Endothelial cell of umbilical vein (primary cell): Measurements from ENCODE around the gene SGK1. TPM values are rescaled to one million over a fixed set of nuclear protein-coding genes. Genes with fewer than 3 reads are reported as not detected.

ENCODE experiments used
- BruUV-seq: library from RNA; stranded (reverse); fragments of 400-500 nt; replicated peaks from 2 replicates; lab custom pipeline; 2021; lab: Mats Ljungman, UMichigan
- CTCF ChIA-PET: fragments of 300-600, 350-600 bp; sonication (Branson Sonifier 250); formaldehyde crosslinking; loops from one replicate; lab custom pipeline; 2021; ENCODE audit warnings: antibody characterized with exemption, inconsistent platforms; lab: Charles Lee
- POLR2A ChIA-PET: fragments of 300-600, 350-600 bp; sonication (Branson Sonifier 250); formaldehyde crosslinking; loops from one replicate; lab custom pipeline; 2021; ENCODE audit warnings: antibody characterized with exemption, inconsistent platforms; lab: Charles Lee
- DNase-seq: peaks from one replicate; pipeline ENCODE4 v3.0.0-alpha.2; 2011; ENCODE audit warnings: low read depth, low spot score
- FAIRE-seq: peaks from 2 replicates; lab custom pipeline; 2011; peaks lifted over from hg19 to GRCh38; lab: Jason Lieb, UNC
- H2AFZ ChIP-seq: 2 replicates; pipeline ENCODE4 v1.6.0; 2012; ENCODE audit warnings: low read depth, low read length, control low read depth, inconsistent platforms
- H3K27ac ChIP-seq: 2 replicates; pipeline ENCODE4 v1.5.1; 2011; ENCODE audit warnings: low read depth, mild to moderate bottlenecking, control low read depth, low read length, moderate library complexity; ENCODE audit not compliant: insufficient read depth
- H3K27me3 ChIP-seq, 2 experiments: 2 replicates each; pipeline versions ENCODE4 v1.6.0 to v1.6.1; 2011; ENCODE audit warnings: low read length in 2 of 2, mixed read lengths in 1 of 2; ENCODE audit not compliant: control insufficient read depth in 2 of 2, insufficient read depth in 2 of 2
- H3K36me3 ChIP-seq, 2 experiments: 2 replicates in 1 of 2; 3 replicates in 1 of 2; pipeline ENCODE4 v1.5.1; 2011; ENCODE audit warnings: low read length in 2 of 2, mild to moderate bottlenecking in 1 of 2, moderate library complexity in 1 of 2; ENCODE audit not compliant: control insufficient read depth in 2 of 2, insufficient read depth in 2 of 2; ENCODE audit errors: extremely low read depth in 1 of 2
- H3K4me1 ChIP-seq: 3 replicates; pipeline ENCODE4 v1.5.1; 2011; ENCODE audit warnings: mild to moderate bottlenecking, low read length; ENCODE audit not compliant: control insufficient read depth, insufficient read depth; ENCODE audit errors: extremely low read depth
- H3K4me2 ChIP-seq: 2 replicates; pipeline ENCODE4 v1.6.1; 2011; ENCODE audit warnings: low read length, control low read depth, mixed read lengths; ENCODE audit not compliant: insufficient read depth
- H3K4me3 ChIP-seq, 3 experiments: fragments of 200-600 bp in 1 of 3; sonication (generic), shearing (Covaris generic) in 1 of 3; replicated peaks in 1 of 3; 2 replicates each; pipeline ENCODE4 v1.5.1; 2011 to 2016; ENCODE audit warnings: control low read depth in 3 of 3, low read length in 3 of 3, mild to moderate bottlenecking in 2 of 3, inconsistent platforms in 1 of 3, low read depth in 1 of 3, moderate library complexity in 1 of 3; ENCODE audit not compliant: insufficient read depth in 1 of 3
- H3K79me2 ChIP-seq: 2 replicates; pipeline ENCODE4 v1.6.0; 2012; ENCODE audit warnings: low read length, inconsistent platforms; ENCODE audit not compliant: control insufficient read depth, insufficient read depth
- H3K9ac ChIP-seq: replicated peaks from 2 replicates; pipeline ENCODE3; 2011; ENCODE audit warnings: low read length, control low read depth; ENCODE audit not compliant: insufficient read depth; ENCODE audit errors: extremely low read depth
- H3K9me1 ChIP-seq: replicated peaks from 3 replicates; pipeline ENCODE4 v1.6.0; 2011; ENCODE audit warnings: mild to moderate bottlenecking, low read length; ENCODE audit not compliant: control insufficient read depth, insufficient read depth; ENCODE audit errors: extremely low read depth
- H3K9me3 ChIP-seq: replicated peaks from 2 replicates; pipeline ENCODE4 v1.5.1; 2012; ENCODE audit warnings: low read length, inconsistent platforms; ENCODE audit not compliant: control insufficient read depth, insufficient read depth
- H4K20me1 ChIP-seq: replicated peaks from 2 replicates; pipeline ENCODE3; 2011; ENCODE audit warnings: mild to moderate bottlenecking, low read length; ENCODE audit not compliant: control insufficient read depth, insufficient read depth; ENCODE audit errors: extremely low read depth
- EZH2 ChIP-seq: IDR thresholded peaks from 2 replicates; pipeline ENCODE4 v1.6.1; 2012; ENCODE audit warnings: borderline replicate concordance, low read depth, mild to moderate bottlenecking, moderate library complexity, low read length, inconsistent platforms; ENCODE audit not compliant: severe bottlenecking
- FOS ChIP-seq: IDR thresholded peaks from 2 replicates; pipeline ENCODE4 v1.6.1; 2011; ENCODE audit warnings: mild to moderate bottlenecking, low read length, moderate library complexity, borderline replicate concordance; ENCODE audit not compliant: insufficient read depth
- POLR2A ChIP-seq: IDR thresholded peaks from 2 replicates; pipeline ENCODE4 v1.6.1; 2012; ENCODE audit warnings: low read depth, mild to moderate bottlenecking, control low read depth, low read length
- dilution Hi-C: fragments of 300-500 bp; cut with MboI; formaldehyde crosslinking; loops from one replicate; pipeline ENCODE4 v1.15.0; 2019; ENCODE audit warnings: low sequenced_read_pairs; ENCODE audit not compliant: extremely low pct_ligation_motif_present
- intact Hi-C: fragments of 100-400 bp; cut with micrococcal nuclease; formaldehyde crosslinking; loops from one replicate; pipeline ENCODE4 v1.10.0; 2022
- polyA plus RNA-seq, 4 experiments: library from polyadenylated mRNA; depleted of rRNA in 3 of 4; stranded (reverse) in 3 of 4; unstranded in 1 of 4; fragments of >200 nt; gene quantifications; 2 replicates each; pipeline versions ENCODE4 v1.2.1 to v1.2.3, GENCODE V29; 2011 to 2012; ENCODE audit warnings: missing spikeins in 1 of 4
- total RNA-seq: library from RNA; stranded (reverse); gene quantifications from 2 replicates; pipeline ENCODE4 v1.2.3, GENCODE V29; 2021
- TF ChIP-seq, protein P1 (sequence below): IDR thresholded peaks from 2 replicates; pipeline ENCODE4 v1.6.1; 2011; ENCODE audit not compliant: insufficient read depth, insufficient read length
- TF ChIP-seq, protein P2 (sequence below), 2 donors: IDR thresholded peaks; 1 replicate in 1 of 2; 2 replicates in 1 of 2; pipeline ENCODE4 v1.5.1; 2011; ENCODE audit warnings: low read length in 2 of 2, mild to moderate bottlenecking in 2 of 2, moderate library complexity in 2 of 2, control low read depth in 1 of 2, inconsistent platforms in 1 of 2, low read depth in 1 of 2; ENCODE audit not compliant: insufficient read depth in 1 of 2; ENCODE audit errors: extremely low read depth in 1 of 2

SGK1 gene
- total and polyA plus RNA-seq, 2 donors (not counting 3 experiments of a cell fraction or from before 2014, with no cell fraction given) = 121 to 128 TPM

DNA sequence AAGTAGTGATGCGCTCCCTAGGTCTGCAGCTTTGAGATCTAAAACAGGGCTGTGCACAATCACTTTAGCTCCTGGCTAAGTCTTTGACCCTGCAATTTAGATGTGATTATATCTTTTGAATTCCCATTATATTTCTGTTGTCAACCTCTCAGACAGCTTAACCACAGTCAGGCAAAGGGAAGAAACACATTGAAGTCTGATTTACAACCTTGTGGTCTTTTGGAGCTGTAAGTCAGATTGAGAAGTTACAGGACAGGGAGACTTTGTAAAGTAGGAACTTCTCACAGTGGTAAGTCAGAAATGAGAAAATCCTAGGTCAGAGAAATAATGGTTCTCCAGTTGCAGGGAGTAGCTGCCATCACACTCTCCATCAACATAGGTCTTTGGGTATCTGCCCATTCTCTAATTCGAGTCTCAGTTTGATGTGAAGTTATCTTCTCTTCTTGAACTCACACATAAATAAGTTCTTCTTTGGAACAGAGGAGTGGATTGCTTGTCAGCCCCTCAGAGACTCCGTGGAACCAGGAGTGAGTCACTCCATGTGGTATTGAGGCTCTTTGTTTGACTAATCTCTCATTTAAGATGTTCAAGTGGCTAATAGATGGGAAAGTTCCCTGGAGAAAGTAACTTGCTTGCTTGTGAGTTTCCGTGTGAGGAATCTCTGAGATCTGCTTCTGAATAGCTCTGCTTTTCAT is 35.0 kb upstream of the SGK1 start:
- H3K79me2 ChIP-seq = no peaks in the 10 kb centered on the region
- no peaks in the 10 kb centered on the region for H4K20me1 ChIP-seq
- no peaks in the 10 kb centered on the region for H3K27me3 ChIP-seq
- H3K27ac ChIP-seq = no peak overlapping the region
- no peak overlapping the region for H3K4me3 ChIP-seq
- H3K9ac ChIP-seq = no peak overlapping the region
- TF ChIP-seq EZH2 = no peak
- TF ChIP-seq POLR2A = no peak
- TF ChIP-seq, protein P1, sequence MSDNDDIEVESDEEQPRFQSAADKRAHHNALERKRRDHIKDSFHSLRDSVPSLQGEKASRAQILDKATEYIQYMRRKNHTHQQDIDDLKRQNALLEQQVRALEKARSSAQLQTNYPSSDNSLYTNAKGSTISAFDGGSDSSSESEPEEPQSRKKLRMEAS = no peak
- TF ChIP-seq, protein P2, sequence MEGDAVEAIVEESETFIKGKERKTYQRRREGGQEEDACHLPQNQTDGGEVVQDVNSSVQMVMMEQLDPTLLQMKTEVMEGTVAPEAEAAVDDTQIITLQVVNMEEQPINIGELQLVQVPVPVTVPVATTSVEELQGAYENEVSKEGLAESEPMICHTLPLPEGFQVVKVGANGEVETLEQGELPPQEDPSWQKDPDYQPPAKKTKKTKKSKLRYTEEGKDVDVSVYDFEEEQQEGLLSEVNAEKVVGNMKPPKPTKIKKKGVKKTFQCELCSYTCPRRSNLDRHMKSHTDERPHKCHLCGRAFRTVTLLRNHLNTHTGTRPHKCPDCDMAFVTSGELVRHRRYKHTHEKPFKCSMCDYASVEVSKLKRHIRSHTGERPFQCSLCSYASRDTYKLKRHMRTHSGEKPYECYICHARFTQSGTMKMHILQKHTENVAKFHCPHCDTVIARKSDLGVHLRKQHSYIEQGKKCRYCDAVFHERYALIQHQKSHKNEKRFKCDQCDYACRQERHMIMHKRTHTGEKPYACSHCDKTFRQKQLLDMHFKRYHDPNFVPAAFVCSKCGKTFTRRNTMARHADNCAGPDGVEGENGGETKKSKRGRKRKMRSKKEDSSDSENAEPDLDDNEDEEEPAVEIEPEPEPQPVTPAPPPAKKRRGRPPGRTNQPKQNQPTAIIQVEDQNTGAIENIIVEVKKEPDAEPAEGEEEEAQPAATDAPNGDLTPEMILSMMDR (IDR thresholded peaks at IDR 0.05; ENCODE audit: extremely low read depth in 1 of 2, insufficient read depth in 1 of 2, low read depth in 1 of 2, low read length in 2 of 2) = no peak
- peak; percentile 41 for TF ChIP-seq FOS
- DNase-seq (no peak), FAIRE-seq (no peak)
- H3K4me1 ChIP-seq = no peaks in the 10 kb centered on the region
- H3K4me2 ChIP-seq = no peak overlapping the region
- H3K9me3 ChIP-seq = no peaks in the 10 kb centered on the region
- intact Hi-C loops = no loop called here
- peak overlapping the region; percentile 8 for H2AFZ ChIP-seq
- no TSS peak for BruUV-seq
- ChIA-PET POLR2A (no interaction called here), CTCF (interaction anchor here (0.6 to 1.6 kb wide), 3 partner anchors 12 to 473 kb away, joined by 3 to 4 read pairs (median 3); no protein-coding TSS in a partner anchor)
- dilution Hi-C loops = no loop called here
- no peaks in the 10 kb centered on the region for H3K9me1 ChIP-seq
- H3K36me3 ChIP-seq = no peaks in the 10 kb centered on the region
